ENCODE results near the gene MIB2. TPM values are rescaled to one million over a fixed set of nuclear protein-coding genes. Genes with fewer than 3 reads are reported as not detected.
"Not testable (repeated sequence)": the region's sequence is repeated elsewhere in the genome, so short reads cannot be mapped to it uniquely, and the experiment has no call there.

Gene MIB2
- total and polyA plus RNA-seq, 7 experiments from 2014 or later, result 23.4 to 129 (median 60.6) TPM

- DNase-seq, result no peak
- Histone ChIP-seq H3K4me1 (ENCODE audit: control insufficient read depth in 2 of 2, insufficient read depth in 2 of 2, low read length in 2 of 2) (no peaks in the 10 kb centered on the region), H3K27me3 (ENCODE audit: control insufficient read depth in 2 of 2, insufficient read depth in 2 of 2, low read length in 2 of 2) (peaks cover 0 to 4% of the 10 kb centered on the region in 2 donors), H3K9me3 (ENCODE audit: control insufficient read depth in 2 of 3, low read length in 3 of 3) (no peaks in the 10 kb centered on the region), H3K27ac (ENCODE audit: low read depth, low read length) (no peak overlapping the region), H3K36me3 (ENCODE audit: control insufficient read depth in 2 of 3, insufficient read depth in 3 of 3, low read length in 3 of 3) (no peaks in the 10 kb centered on the region), H3K4me3 (ENCODE audit: low read length) (no peak overlapping the region)
- Mint-ChIP-seq H3K9me3 (peaks cover 0 to 2% (median 0%) of the 10 kb centered on the region in 11 donors), H3K36me3 (no peaks in the 10 kb centered on the region), H3K4me1 (no peaks in the 10 kb centered on the region), H3K27me3 (peaks cover 0 to 6% (median 0%) of the 10 kb centered on the region in 5 donors), H3K4me3 (no peak overlapping the region), H3K27ac (no peak overlapping the region)
- ChIA-PET POLR2A (no interaction called here), CTCF (interaction anchor here (0.6 kb wide), 1 partner anchor 87 kb away, joined by 5 read pairs; no protein-coding TSS in a partner anchor)
- ATAC-seq, result no peak
- intact Hi-C loops (cut with micrococcal nuclease), result no loop called here
Measured at GRCh38 chr1:1591452-1591851, 23.8 kb upstream of the MIB2 start.

- Mint-ChIP-seq H3K4me3 (no peak overlapping the region), H3K4me1 (peaks cover 0 to 10% (median 4%) of the 10 kb centered on the region in 7 donors), H3K27me3 (peaks cover 0 to 7% (median 0%) of the 10 kb centered on the region in 5 donors), H3K36me3 (no peaks in the 10 kb centered on the region), H3K27ac (peak overlapping the region in 1 of 9 donors; percentile 70), H3K9me3 (peaks cover 0 to 2% (median 0%) of the 10 kb centered on the region in 11 donors)
- DNase-seq (no peak), ATAC-seq (no peak)
- H3K4me3 ChIP-seq (ENCODE audit: low read length), result no peak overlapping the region
- H3K27ac ChIP-seq (ENCODE audit: low read depth, low read length), result no peak overlapping the region
- H3K4me1 ChIP-seq (ENCODE audit: control insufficient read depth in 2 of 2, insufficient read depth in 2 of 2, low read length in 2 of 2), result no peaks in the 10 kb centered on the region
- no peaks in the 10 kb centered on the region for H3K9me3 ChIP-seq (ENCODE audit: control insufficient read depth in 2 of 3, low read length in 3 of 3)
- H3K36me3 ChIP-seq (ENCODE audit: control insufficient read depth in 2 of 3, insufficient read depth in 3 of 3, low read length in 3 of 3), result no peaks in the 10 kb centered on the region
- H3K27me3 ChIP-seq (ENCODE audit: control insufficient read depth in 2 of 2, insufficient read depth in 2 of 2, low read length in 2 of 2), result peaks cover 0 to 4% of the 10 kb centered on the region in 2 donors
- ChIA-PET CTCF (no interaction called here), POLR2A (interaction anchor here (1.1 to 1.2 kb wide), 2 partner anchors 17 to 20 kb away, joined by 3 read pairs; no protein-coding TSS in a partner anchor)
- intact Hi-C loops (cut with micrococcal nuclease), result no loop called here
Measured at GRCh38 chr1:1593834-1594601, 21.3 kb upstream of the MIB2 start.

- Mint-ChIP-seq H3K9me3 (peaks cover 0 to 2% (median 0%) of the 10 kb centered on the region in 11 donors), H3K4me1 (peaks cover 0 to 10% (median 5%) of the 10 kb centered on the region in 7 donors), H3K27me3 (peaks cover 0 to 8% (median 0%) of the 10 kb centered on the region in 5 donors), H3K4me3 (no peak overlapping the region), H3K36me3 (no peaks in the 10 kb centered on the region), H3K27ac (no peak overlapping the region)
- DNase-seq, result no peak
- Histone ChIP-seq H3K4me1 (ENCODE audit: control insufficient read depth in 2 of 2, insufficient read depth in 2 of 2, low read length in 2 of 2) (no peaks in the 10 kb centered on the region), H3K4me3 (ENCODE audit: low read length) (no peak overlapping the region), H3K27me3 (ENCODE audit: control insufficient read depth in 2 of 2, insufficient read depth in 2 of 2, low read length in 2 of 2) (peaks cover 0 to 4% of the 10 kb centered on the region in 2 donors), H3K9me3 (ENCODE audit: control insufficient read depth in 2 of 3, low read length in 3 of 3) (no peaks in the 10 kb centered on the region), H3K27ac (ENCODE audit: low read depth, low read length) (no peak overlapping the region), H3K36me3 (ENCODE audit: control insufficient read depth in 2 of 3, insufficient read depth in 3 of 3, low read length in 3 of 3) (no peaks in the 10 kb centered on the region)
- POLR2A ChIA-PET, result interaction anchor here (1.1 to 1.2 kb wide), 2 partner anchors 18 to 19 kb away, joined by 3 read pairs; no protein-coding TSS in a partner anchor
- CTCF ChIA-PET, result no interaction called here
- ATAC-seq, result no peak
- intact Hi-C loops (cut with micrococcal nuclease), result no loop called here
Measured at GRCh38 chr1:1594602-1595260, 20.6 kb upstream of the MIB2 start.

- H3K9me3 Mint-ChIP-seq, CTCF ChIA-PET: not testable (repeated sequence)
Measured at GRCh38 chr1:1595341-1595740, 20.0 kb upstream of the MIB2 start.

GRCh38 chr1:1596493-1597274 is 18.6 kb upstream of the MIB2 start:
- no peak overlapping the region for H3K4me3 Mint-ChIP-seq
- no peaks in the 10 kb centered on the region for H3K4me1 ChIP-seq (ENCODE audit: control insufficient read depth in 2 of 2, insufficient read depth in 2 of 2, low read length in 2 of 2)
- H3K9me3 Mint-ChIP-seq, result no peaks in the 10 kb centered on the region
- CTCF ChIA-PET, result no interaction called here
- POLR2A ChIA-PET, result interaction anchor here (1.2 to 2.8 kb wide), 2 partner anchors 18 to 19 kb away, joined by 3 to 21 read pairs; partner anchors contain the start of gene MIB2
- peaks cover 0 to 13% (median 5%) of the 10 kb centered on the region in 7 donors for H3K4me1 Mint-ChIP-seq
- H3K36me3 Mint-ChIP-seq, result no peaks in the 10 kb centered on the region
- H3K36me3 ChIP-seq (ENCODE audit: control insufficient read depth in 2 of 3, insufficient read depth in 3 of 3, low read length in 3 of 3), result no peaks in the 10 kb centered on the region
- peaks cover 0 to 10% (median 0%) of the 10 kb centered on the region in 5 donors for H3K27me3 Mint-ChIP-seq
- H3K27ac ChIP-seq (ENCODE audit: low read depth, low read length), result no peak overlapping the region
- intact Hi-C loops (cut with micrococcal nuclease), result no loop called here
- DNase-seq (no peak), ATAC-seq (no peak)
- no peaks in the 10 kb centered on the region for H3K9me3 ChIP-seq (ENCODE audit: control insufficient read depth in 2 of 3, low read length in 3 of 3)
- peaks cover 0 to 4% of the 10 kb centered on the region in 2 donors for H3K27me3 ChIP-seq (ENCODE audit: control insufficient read depth in 2 of 2, insufficient read depth in 2 of 2, low read length in 2 of 2)
- H3K4me3 ChIP-seq (ENCODE audit: low read length), result no peak overlapping the region
- no peak overlapping the region for H3K27ac Mint-ChIP-seq

More at GRCh38 chr1:1595341-1595740, 20.0 kb upstream of the MIB2 start:
- H3K27ac Mint-ChIP-seq; POLR2A ChIA-PET; H3K36me3 ChIP-seq (ENCODE audit: control insufficient read depth in 2 of 3, insufficient read depth in 3 of 3, low read length in 3 of 3); H3K36me3 Mint-ChIP-seq; ATAC-seq; H3K4me3 Mint-ChIP-seq; H3K27ac ChIP-seq (ENCODE audit: low read depth, low read length); H3K4me1 ChIP-seq (ENCODE audit: control insufficient read depth in 2 of 2, insufficient read depth in 2 of 2, low read length in 2 of 2); H3K9me3 ChIP-seq (ENCODE audit: control insufficient read depth in 2 of 3, low read length in 3 of 3); intact Hi-C loops (cut with micrococcal nuclease); DNase-seq; H3K4me3 ChIP-seq (ENCODE audit: low read length); H3K27me3 Mint-ChIP-seq; H3K27me3 ChIP-seq (ENCODE audit: control insufficient read depth in 2 of 2, insufficient read depth in 2 of 2, low read length in 2 of 2): not testable (repeated sequence)
- peaks cover 0 to 10% (median 5%) of the 10 kb centered on the region in 7 donors for H3K4me1 Mint-ChIP-seq

- H3K4me1 ChIP-seq (ENCODE audit: control insufficient read depth in 2 of 2, insufficient read depth in 2 of 2, low read length in 2 of 2), result no peaks in the 10 kb centered on the region
- intact Hi-C loops (cut with micrococcal nuclease), result no loop called here
- POLR2A ChIA-PET, result interaction anchor here (1.2 to 2.8 kb wide), 2 partner anchors 17 to 20 kb away, joined by 3 to 21 read pairs; partner anchors contain the start of gene MIB2
Measured at GRCh38 chr1:1597275-1597930, 17.9 kb upstream of the MIB2 start.

More at GRCh38 chr1:1597275-1597930, 17.9 kb upstream of the MIB2 start:
- Histone ChIP-seq H3K36me3 (ENCODE audit: control insufficient read depth in 2 of 3, insufficient read depth in 3 of 3, low read length in 3 of 3) (no peaks in the 10 kb centered on the region), H3K27me3 (ENCODE audit: control insufficient read depth in 2 of 2, insufficient read depth in 2 of 2, low read length in 2 of 2) (peaks cover 0 to 4% of the 10 kb centered on the region in 2 donors), H3K27ac (ENCODE audit: low read depth, low read length) (no peak overlapping the region), H3K9me3 (ENCODE audit: control insufficient read depth in 2 of 3, low read length in 3 of 3) (no peaks in the 10 kb centered on the region), H3K4me3 (ENCODE audit: low read length) (no peak overlapping the region)
- peak overlapping the region in 8 of 10 donors; percentile 16 to 71 (median 50) for H3K4me3 Mint-ChIP-seq
- H3K4me1 Mint-ChIP-seq, result peaks cover 0 to 13% (median 5%) of the 10 kb centered on the region in 7 donors
- CTCF ChIA-PET, result no interaction called here
- no peaks in the 10 kb centered on the region for H3K9me3 Mint-ChIP-seq
- H3K36me3 Mint-ChIP-seq, result no peaks in the 10 kb centered on the region
- H3K27ac Mint-ChIP-seq, result peak overlapping the region in 1 of 9 donors; percentile 16
- peaks cover 0 to 10% (median 0%) of the 10 kb centered on the region in 5 donors for H3K27me3 Mint-ChIP-seq
- peak; percentile 39 for ATAC-seq
- DNase-seq, result peak in 1 of 9 donors; percentile 18
